Neural crest cell (in vitro differentiated cells): ENCODE measurements around the gene TARBP1. TPM values are rescaled to one million over a fixed set of nuclear protein-coding genes. Genes with fewer than 3 reads are reported as not detected.

Experiments used
- DNase-seq: peaks from one replicate; pipeline ENCODE4 v3.0.0; 2021; ENCODE audit warnings: low read depth, mixed read lengths, low spot score
- H3K27ac Mint-ChIP-seq: one replicate; pipeline ENCODE4 v1.8.0; 2021; ENCODE audit warnings: mild to moderate bottlenecking, mixed read lengths; ENCODE audit not compliant: unreplicated experiment
- H3K27me3 Mint-ChIP-seq: 2 replicates; pipeline ENCODE4 v1.8.0; 2021; ENCODE audit warnings: low read depth, mild to moderate bottlenecking, mixed read lengths
- H3K36me3 Mint-ChIP-seq: 2 replicates; pipeline ENCODE4 v1.8.0; 2021; ENCODE audit warnings: low read depth, mild to moderate bottlenecking, mixed read lengths
- H3K4me1 Mint-ChIP-seq: 2 replicates; pipeline ENCODE4 v1.8.0; 2021; ENCODE audit warnings: mixed read lengths
- H3K4me3 Mint-ChIP-seq: one replicate; pipeline ENCODE4 v1.8.0; 2021; ENCODE audit warnings: mild to moderate bottlenecking, mixed read lengths
- H3K9me3 Mint-ChIP-seq: 2 replicates; pipeline ENCODE4 v1.8.0; 2021; ENCODE audit warnings: mixed read lengths
- CTCF ChIP-seq: fragments of 200-600 bp; sonication (generic); conservative IDR thresholded peaks from 2 replicates; pipeline ENCODE4 v1.5.0; 2021; ENCODE audit warnings: antibody characterized with exemption, mild to moderate bottlenecking
- total RNA-seq: library from RNA; stranded (reverse); gene quantifications from 2 replicates; pipeline ENCODE4 v1.2.1, GENCODE V29; 2021

TARBP1 gene
- total RNA-seq, 1 donor from 2014 or later = 30.2 TPM

GRCh38 chr1:234355782-234356510 lies 123.0 kb downstream of the TARBP1 start:
- no peak for DNase-seq
- Mint-ChIP-seq H3K27ac (no peak overlapping the region), H3K4me3 (no peak overlapping the region), H3K27me3 (peaks cover 4% of the 10 kb centered on the region), H3K4me1 (no peaks in the 10 kb centered on the region), H3K9me3 (no peaks in the 10 kb centered on the region), H3K36me3 (no peaks in the 10 kb centered on the region)
- TF ChIP-seq CTCF = no peak

GRCh38 chr1:234348964-234349363 lies 130.0 kb downstream of the TARBP1 start:
- H3K4me1 Mint-ChIP-seq = no peaks in the 10 kb centered on the region
- H3K27me3 Mint-ChIP-seq = peaks cover 4% of the 10 kb centered on the region
- TF ChIP-seq CTCF = no peak
- H3K36me3 Mint-ChIP-seq = no peaks in the 10 kb centered on the region
- no peak overlapping the region for H3K27ac Mint-ChIP-seq
- H3K4me3 Mint-ChIP-seq = no peak overlapping the region
- no peaks in the 10 kb centered on the region for H3K9me3 Mint-ChIP-seq
- no peak for DNase-seq

GRCh38 chr1:234345237-234345636 lies 133.7 kb downstream of the TARBP1 start:
- Mint-ChIP-seq H3K9me3 (peaks cover 6% of the 10 kb centered on the region), H3K27me3 (no peaks in the 10 kb centered on the region), H3K4me3 (no peak overlapping the region), H3K27ac (no peak overlapping the region), H3K4me1 (no peaks in the 10 kb centered on the region), H3K36me3 (no peaks in the 10 kb centered on the region)
- DNase-seq = no peak
- TF ChIP-seq CTCF = no peak

GRCh38 chr1:234342774-234343173 lies 136.2 kb downstream of the TARBP1 start:
- peaks cover 12% of the 10 kb centered on the region for H3K9me3 Mint-ChIP-seq
- H3K36me3 Mint-ChIP-seq = peaks cover 3% of the 10 kb centered on the region
- no peak for TF ChIP-seq CTCF
- no peak for DNase-seq
- H3K4me1 Mint-ChIP-seq = no peaks in the 10 kb centered on the region
- no peaks in the 10 kb centered on the region for H3K27me3 Mint-ChIP-seq
- H3K27ac Mint-ChIP-seq = no peak overlapping the region
- H3K4me3 Mint-ChIP-seq = no peak overlapping the region

Other genes starting within 250 kb of the TARBP1 start
- 32.0 and 36.3 TPM in 2 replicates for gene COA6, start 105.7 kb downstream of the TARBP1 start, total RNA-seq
- gene IRF2BP2, start 131.0 kb upstream of the TARBP1 start, total RNA-seq = 55.6 and 59.9 TPM in 2 replicates